ENCODE measurements around the gene EFCAB10. TPM values are rescaled to one million over a fixed set of nuclear protein-coding genes. Genes with fewer than 3 reads are reported as not detected.

EFCAB10 gene
- total RNA-seq (not detected), polyA plus RNA-seq (not detected)
- long read RNA-seq, donor 1, result 0 reads
- long read RNA-seq, donor 2, result 0 reads
- long read RNA-seq, donor 3, partial matches to known transcripts, result 0 of 1 reads
- long read RNA-seq, donor 3, other reads (novel, unspliced or antisense), result 1 of 1 reads
- long read RNA-seq, donor 4, result 0 reads

- Histone ChIP-seq H3K27me3 (ENCODE audit: control insufficient read depth, insufficient read depth) (no peaks in the 10 kb centered on the region), H3K27ac (ENCODE audit: low read length) (no peak within 1 kb of the TSS), H3K4me3 (ENCODE audit: low read length) (peak within 1 kb of the TSS; percentile 39), H3K9me3 (ENCODE audit: control insufficient read depth, low read length) (no peaks in the 10 kb centered on the region), H3K4me1 (ENCODE audit: control insufficient read depth, insufficient read depth, low read length) (peaks cover 4% of the 10 kb centered on the region)
- 10% methylated on average over 36 of the region's 36 CpGs for WGBS
- DNase-seq, result peak; percentile 49 to 76 (median 69)
- intact Hi-C loops (cut with DNase I), result no loop called here
- ATAC-seq, result peak; percentile 68 to 73
These were observed at the start of gene EFCAB10 for GRCh38 chr7:105581066-105581811. Gene EFCAB10, minus strand, starts transcription at chr7:105581493. Its CDS starts 30 bp downstream, at chr7:105581463.

GRCh38 chr7:105625986-105626385 is 44.7 kb upstream of the EFCAB10 start:
- DNase-seq (no peak), ATAC-seq (no peak)
- H3K27me3 ChIP-seq (ENCODE audit: control insufficient read depth, insufficient read depth), result no peaks in the 10 kb centered on the region
- WGBS, result 92% methylated on average over 2 of the region's 2 CpGs
- H3K27ac ChIP-seq (ENCODE audit: low read length), result no peak overlapping the region
- no peaks in the 10 kb centered on the region for H3K9me3 ChIP-seq (ENCODE audit: control insufficient read depth, low read length)
- H3K4me3 ChIP-seq (ENCODE audit: low read length), result no peak overlapping the region
- intact Hi-C loops (cut with DNase I), result no loop called here
- no peaks in the 10 kb centered on the region for H3K4me1 ChIP-seq (ENCODE audit: control insufficient read depth, insufficient read depth, low read length)

GRCh38 chr7:105623906-105624305 is 42.6 kb upstream of the EFCAB10 start:
- H3K4me3 ChIP-seq (ENCODE audit: low read length), result no peak overlapping the region
- no peak overlapping the region for H3K27ac ChIP-seq (ENCODE audit: low read length)
- no peak for DNase-seq
- 96% methylated on average over 15 of the region's 15 CpGs for WGBS
- no peaks in the 10 kb centered on the region for H3K9me3 ChIP-seq (ENCODE audit: control insufficient read depth, low read length)
- no peak for ATAC-seq
- no peaks in the 10 kb centered on the region for H3K4me1 ChIP-seq (ENCODE audit: control insufficient read depth, insufficient read depth, low read length)
- no peaks in the 10 kb centered on the region for H3K27me3 ChIP-seq (ENCODE audit: control insufficient read depth, insufficient read depth)
- intact Hi-C loops (cut with DNase I), result no loop called here

GRCh38 chr7:105623378-105623777 is 42.1 kb upstream of the EFCAB10 start:
- Histone ChIP-seq H3K4me3 (ENCODE audit: low read length) (no peak overlapping the region), H3K27ac (ENCODE audit: low read length) (no peak overlapping the region), H3K9me3 (ENCODE audit: control insufficient read depth, low read length) (no peaks in the 10 kb centered on the region), H3K4me1 (ENCODE audit: control insufficient read depth, insufficient read depth, low read length) (no peaks in the 10 kb centered on the region), H3K27me3 (ENCODE audit: control insufficient read depth, insufficient read depth) (no peaks in the 10 kb centered on the region)
- no peak for DNase-seq
- ATAC-seq, result no peak
- 89% methylated on average over 5 of the region's 5 CpGs for WGBS
- intact Hi-C loops (cut with DNase I), result no loop called here

- Histone ChIP-seq H3K9me3 (ENCODE audit: control insufficient read depth, low read length) (no peaks in the 10 kb centered on the region), H3K4me3 (ENCODE audit: low read length) (no peak overlapping the region), H3K4me1 (ENCODE audit: control insufficient read depth, insufficient read depth, low read length) (no peaks in the 10 kb centered on the region), H3K27ac (ENCODE audit: low read length) (no peak overlapping the region), H3K27me3 (ENCODE audit: control insufficient read depth, insufficient read depth) (no peaks in the 10 kb centered on the region)
- DNase-seq (no peak), ATAC-seq (peak in 1 of 2 donors; percentile 34)
- intact Hi-C loops (cut with DNase I), result no loop called here
- 85% methylated on average over 15 of the region's 15 CpGs for WGBS
These were observed 40.9 kb upstream of the EFCAB10 start for GRCh38 chr7:105622106-105622731.

GRCh38 chr7:105621617-105622016 is 40.3 kb upstream of the EFCAB10 start:
- peak; percentile 55 to 84 (median 75) for DNase-seq

GRCh38 chr7:105621176-105621575 is 39.9 kb upstream of the EFCAB10 start:
- ATAC-seq (no peak), DNase-seq (no peak)
- no peaks in the 10 kb centered on the region for H3K4me1 ChIP-seq (ENCODE audit: control insufficient read depth, insufficient read depth, low read length)
- intact Hi-C loops (cut with DNase I), result no loop called here
- H3K27ac ChIP-seq (ENCODE audit: low read length), result no peak overlapping the region
- H3K4me3 ChIP-seq (ENCODE audit: low read length), result no peak overlapping the region
- no peaks in the 10 kb centered on the region for H3K27me3 ChIP-seq (ENCODE audit: control insufficient read depth, insufficient read depth)
- no peaks in the 10 kb centered on the region for H3K9me3 ChIP-seq (ENCODE audit: control insufficient read depth, low read length)
- 43% methylated on average over 2 of the region's 2 CpGs for WGBS

More at GRCh38 chr7:105621617-105622016, 40.3 kb upstream of the EFCAB10 start:
- Histone ChIP-seq H3K9me3 (ENCODE audit: control insufficient read depth, low read length) (no peaks in the 10 kb centered on the region), H3K27me3 (ENCODE audit: control insufficient read depth, insufficient read depth) (no peaks in the 10 kb centered on the region), H3K4me1 (ENCODE audit: control insufficient read depth, insufficient read depth, low read length) (no peaks in the 10 kb centered on the region), H3K27ac (ENCODE audit: low read length) (no peak overlapping the region), H3K4me3 (ENCODE audit: low read length) (no peak overlapping the region)
- 44% methylated on average over 3 of the region's 3 CpGs for WGBS
- ATAC-seq, result peak; percentile 74 to 88
- intact Hi-C loops (cut with DNase I), result no loop called here

GRCh38 chr7:105619590-105619989 is 38.3 kb upstream of the EFCAB10 start:
- WGBS, result 96% methylated on average over 4 of the region's 4 CpGs
- intact Hi-C loops (cut with DNase I), result no loop called here
- ATAC-seq (no peak), DNase-seq (no peak)
- H3K27me3 ChIP-seq (ENCODE audit: control insufficient read depth, insufficient read depth), result no peaks in the 10 kb centered on the region
- no peak overlapping the region for H3K27ac ChIP-seq (ENCODE audit: low read length)
- H3K9me3 ChIP-seq (ENCODE audit: control insufficient read depth, low read length), result no peaks in the 10 kb centered on the region
- no peaks in the 10 kb centered on the region for H3K4me1 ChIP-seq (ENCODE audit: control insufficient read depth, insufficient read depth, low read length)
- no peak overlapping the region for H3K4me3 ChIP-seq (ENCODE audit: low read length)

GRCh38 chr7:105618016-105618296 is 36.7 kb upstream of the EFCAB10 start:
- Histone ChIP-seq H3K9me3 (ENCODE audit: control insufficient read depth, low read length) (no peaks in the 10 kb centered on the region), H3K27me3 (ENCODE audit: control insufficient read depth, insufficient read depth) (no peaks in the 10 kb centered on the region), H3K4me1 (ENCODE audit: control insufficient read depth, insufficient read depth, low read length) (no peaks in the 10 kb centered on the region), H3K4me3 (ENCODE audit: low read length) (no peak overlapping the region), H3K27ac (ENCODE audit: low read length) (no peak overlapping the region)
- no peak for DNase-seq
- 82% methylated on average over 5 of the region's 5 CpGs for WGBS
- intact Hi-C loops (cut with DNase I), result no loop called here
- ATAC-seq, result no peak

GRCh38 chr7:105617280-105618015 is 36.2 kb upstream of the EFCAB10 start:
- ATAC-seq, result no peak

GRCh38 chr7:105614341-105614840 is 33.1 kb upstream of the EFCAB10 start:
- no peak for ATAC-seq
- Histone ChIP-seq H3K4me3 (ENCODE audit: low read length) (no peak overlapping the region), H3K9me3 (ENCODE audit: control insufficient read depth, low read length) (no peaks in the 10 kb centered on the region), H3K27ac (ENCODE audit: low read length) (no peak overlapping the region), H3K4me1 (ENCODE audit: control insufficient read depth, insufficient read depth, low read length) (no peaks in the 10 kb centered on the region), H3K27me3 (ENCODE audit: control insufficient read depth, insufficient read depth) (no peaks in the 10 kb centered on the region)
- no peak for DNase-seq
- 88% methylated on average over 20 of the region's 20 CpGs for WGBS
- intact Hi-C loops (cut with DNase I), result no loop called here

More at GRCh38 chr7:105617280-105618015, 36.2 kb upstream of the EFCAB10 start:
- Histone ChIP-seq H3K4me1 (ENCODE audit: control insufficient read depth, insufficient read depth, low read length) (no peaks in the 10 kb centered on the region), H3K27ac (ENCODE audit: low read length) (no peak overlapping the region), H3K27me3 (ENCODE audit: control insufficient read depth, insufficient read depth) (no peaks in the 10 kb centered on the region), H3K9me3 (ENCODE audit: control insufficient read depth, low read length) (no peaks in the 10 kb centered on the region), H3K4me3 (ENCODE audit: low read length) (no peak overlapping the region)
- WGBS, result 94% methylated on average over 14 of the region's 14 CpGs
- no peak for DNase-seq
- intact Hi-C loops (cut with DNase I), result no loop called here

All from right cardiac atrium (tissue), 5 donors.